Smooth muscle cell (in vitro differentiated cells): ENCODE measurements around the gene MTG1. TPM values are rescaled to one million over a fixed set of nuclear protein-coding genes. Genes with fewer than 3 reads are reported as not detected.

Source experiments
- DNase-seq: peaks from one replicate; lab custom pipeline; 2025; ENCODE audit not compliant: unreplicated experiment; lab: John Stamatoyannopoulos, UW
- H2AFZ ChIP-seq: fragments of 200-600 bp; sonication (generic); 2 replicates; pipeline ENCODE4 v1.6.0; 2016; ENCODE audit warnings: antibody characterized with exemption, low read depth, mild to moderate bottlenecking
- H3F3A ChIP-seq: fragments of 200-600 bp; sonication (generic); 2 replicates; pipeline ENCODE4 v1.6.0; 2017; ENCODE audit warnings: antibody characterized with exemption, low read depth
- H3K27ac ChIP-seq: fragments of 200-600 bp; sonication (generic); 2 replicates; pipeline ENCODE4 v1.5.1; 2016; ENCODE audit warnings: low read depth, mild to moderate bottlenecking
- H3K27me3 ChIP-seq: fragments of 200-600 bp; sonication (generic); 2 replicates; pipeline ENCODE4 v1.6.1; 2016; ENCODE audit warnings: low read depth, mild to moderate bottlenecking
- H3K36me3 ChIP-seq: fragments of 200-600 bp; sonication (generic); 2 replicates; pipeline ENCODE4 v1.5.1; 2016; ENCODE audit warnings: low read depth
- H3K4me1 ChIP-seq: fragments of 200-600 bp; sonication (generic); 2 replicates; pipeline ENCODE4 v1.5.1; 2016; ENCODE audit warnings: low read depth
- H3K4me2 ChIP-seq: fragments of 200-600 bp; sonication (generic); 2 replicates; pipeline ENCODE4 v1.6.0; 2016; ENCODE audit warnings: mild to moderate bottlenecking
- H3K4me3 ChIP-seq: fragments of 200-600 bp; sonication (generic); 2 replicates; pipeline ENCODE4 v1.5.1; 2016; ENCODE audit warnings: mild to moderate bottlenecking
- H3K79me2 ChIP-seq: fragments of 200-600 bp; sonication (generic); 2 replicates; pipeline ENCODE4 v1.6.0; 2016; ENCODE audit warnings: low read depth, mild to moderate bottlenecking
- H3K9ac ChIP-seq: fragments of 200-600 bp; sonication (generic); 2 replicates; pipeline ENCODE4 v1.6.0; 2016; ENCODE audit warnings: low read depth
- H3K9me3 ChIP-seq: fragments of 200-600 bp; sonication (generic); replicated peaks from 2 replicates; pipeline ENCODE4 v1.5.1; 2016; ENCODE audit warnings: low read depth
- H4K20me1 ChIP-seq: fragments of 200-600 bp; sonication (generic); 2 replicates; pipeline ENCODE4 v1.6.0; 2016; ENCODE audit warnings: low read depth
- WGBS: methylation state at CpG from one replicate; pipeline ENCODE4 v1.1.7; 2016; ENCODE audit warnings: low lambda C conversion rate; 5-methylcytosine and 5-hydroxymethylcytosine counted together
- polyA plus RNA-seq: library from polyadenylated mRNA; unstranded; fragments of >200 nt; fragmentation: Nextera tagmentation; extraction: Ambion mirVana; gene quantifications from 2 replicates; pipeline ENCODE4 v1.2.1, GENCODE V29; 2016
- total RNA-seq: library from RNA; depleted of rRNA; stranded (reverse); fragments of >200 nt; gene quantifications from 2 replicates; pipeline ENCODE4 v1.2.3, GENCODE V29; 2014
- TF ChIP-seq, protein P1 (sequence below): fragments of 200-600 bp; sonication (generic); IDR thresholded peaks from 2 replicates; pipeline ENCODE4 v1.5.1; 2017; ENCODE audit warnings: borderline replicate concordance, mild to moderate bottlenecking, antibody characterized with exemption; ENCODE audit not compliant: insufficient read depth, poor library complexity, severe bottlenecking

MTG1 gene
- total and polyA plus RNA-seq, 2 experiments from 2014 or later = 20.6 to 53.5 TPM

GRCh38 chr10:133358162-133358924 lies 35.6 kb upstream of the MTG1 start:
- Histone ChIP-seq H3K36me3 (no peaks in the 10 kb centered on the region), H4K20me1 (peaks cover 19% of the 10 kb centered on the region), H3K4me1 (no peaks in the 10 kb centered on the region), H2AFZ (no peak overlapping the region), H3F3A (no peaks in the 10 kb centered on the region), H3K27me3 (no peaks in the 10 kb centered on the region), H3K27ac (no peak overlapping the region), H3K79me2 (no peaks in the 10 kb centered on the region), H3K9ac (no peak overlapping the region), H3K4me3 (no peak overlapping the region), H3K9me3 (no peaks in the 10 kb centered on the region), H3K4me2 (no peak overlapping the region)
- WGBS = 97% methylated on average over 29 of the region's 41 CpGs
- DNase-seq = no peak
- TF ChIP-seq, protein P1, sequence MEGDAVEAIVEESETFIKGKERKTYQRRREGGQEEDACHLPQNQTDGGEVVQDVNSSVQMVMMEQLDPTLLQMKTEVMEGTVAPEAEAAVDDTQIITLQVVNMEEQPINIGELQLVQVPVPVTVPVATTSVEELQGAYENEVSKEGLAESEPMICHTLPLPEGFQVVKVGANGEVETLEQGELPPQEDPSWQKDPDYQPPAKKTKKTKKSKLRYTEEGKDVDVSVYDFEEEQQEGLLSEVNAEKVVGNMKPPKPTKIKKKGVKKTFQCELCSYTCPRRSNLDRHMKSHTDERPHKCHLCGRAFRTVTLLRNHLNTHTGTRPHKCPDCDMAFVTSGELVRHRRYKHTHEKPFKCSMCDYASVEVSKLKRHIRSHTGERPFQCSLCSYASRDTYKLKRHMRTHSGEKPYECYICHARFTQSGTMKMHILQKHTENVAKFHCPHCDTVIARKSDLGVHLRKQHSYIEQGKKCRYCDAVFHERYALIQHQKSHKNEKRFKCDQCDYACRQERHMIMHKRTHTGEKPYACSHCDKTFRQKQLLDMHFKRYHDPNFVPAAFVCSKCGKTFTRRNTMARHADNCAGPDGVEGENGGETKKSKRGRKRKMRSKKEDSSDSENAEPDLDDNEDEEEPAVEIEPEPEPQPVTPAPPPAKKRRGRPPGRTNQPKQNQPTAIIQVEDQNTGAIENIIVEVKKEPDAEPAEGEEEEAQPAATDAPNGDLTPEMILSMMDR = no peak

DNA sequence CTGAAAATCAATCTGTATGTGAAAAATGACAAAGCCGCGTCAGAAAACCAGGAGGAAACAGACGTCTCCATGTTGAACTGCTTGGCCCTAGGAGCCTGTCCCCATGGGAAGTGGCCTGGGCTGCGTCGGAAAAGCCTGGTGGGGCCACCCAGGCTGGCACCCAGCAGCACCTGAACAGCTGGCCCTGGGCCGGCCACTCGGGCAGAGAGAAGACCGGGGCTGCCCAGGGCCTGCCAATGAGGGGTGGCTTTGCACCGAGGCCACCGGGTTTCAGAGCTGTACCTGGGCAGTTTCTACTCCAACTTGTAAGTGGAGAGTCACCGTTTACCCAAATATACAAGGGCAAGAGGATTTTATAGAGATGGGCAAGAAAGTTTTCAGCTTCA lies 35.0 kb upstream of the MTG1 start:
- peaks cover 19% of the 10 kb centered on the region for H4K20me1 ChIP-seq
- H3K9ac ChIP-seq = no peak overlapping the region
- H3K9me3 ChIP-seq = no peaks in the 10 kb centered on the region
- DNase-seq = no peak
- H3K27ac ChIP-seq = no peak overlapping the region
- WGBS = 99% methylated on average over 11 of the region's 11 CpGs
- H3K36me3 ChIP-seq = no peaks in the 10 kb centered on the region
- TF ChIP-seq, protein P1 = no peak
- no peaks in the 10 kb centered on the region for H3K27me3 ChIP-seq
- H3K4me2 ChIP-seq = no peak overlapping the region
- no peak overlapping the region for H3K4me3 ChIP-seq
- H3K79me2 ChIP-seq = no peaks in the 10 kb centered on the region
- no peak overlapping the region for H2AFZ ChIP-seq
- H3K4me1 ChIP-seq = no peaks in the 10 kb centered on the region
- H3F3A ChIP-seq = no peaks in the 10 kb centered on the region

DNA sequence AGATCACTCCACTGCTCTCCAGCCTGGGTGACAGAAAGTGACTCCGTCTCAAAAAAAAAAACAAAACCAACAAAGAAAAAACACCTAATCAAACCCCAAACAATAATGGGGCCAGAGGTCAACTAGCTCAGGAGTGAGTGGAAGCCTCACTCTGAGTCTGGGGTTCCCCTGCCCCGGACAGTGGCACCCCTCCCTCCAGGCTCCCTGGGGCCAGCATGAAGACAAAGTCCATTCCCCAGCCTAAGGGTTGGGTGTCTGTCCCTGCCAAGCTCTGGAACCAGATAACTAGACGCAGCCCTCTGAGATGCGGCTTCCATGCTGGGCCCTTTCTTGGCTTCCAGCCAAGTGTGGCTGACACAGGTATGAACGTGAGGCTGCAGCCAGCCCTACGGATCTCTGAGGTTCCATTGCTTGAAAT lies 34.4 kb upstream of the MTG1 start:
- Histone ChIP-seq H3K9ac (no peak overlapping the region), H4K20me1 (peaks cover 19% of the 10 kb centered on the region), H3K27ac (no peak overlapping the region), H2AFZ (no peak overlapping the region), H3K36me3 (no peaks in the 10 kb centered on the region), H3F3A (no peaks in the 10 kb centered on the region), H3K9me3 (no peaks in the 10 kb centered on the region), H3K4me2 (no peak overlapping the region), H3K79me2 (no peaks in the 10 kb centered on the region), H3K27me3 (no peaks in the 10 kb centered on the region), H3K4me1 (no peaks in the 10 kb centered on the region), H3K4me3 (no peak overlapping the region)
- no peak for DNase-seq
- 74% methylated on average over 6 of the region's 6 CpGs for WGBS
- TF ChIP-seq, protein P1 = no peak
